Loucy (cell line): ENCODE data around the gene NIT2.

Experiments
- H2AFZ ChIP-seq: fragments of 200-600 bp; sonication (generic); 2 replicates; pipeline ENCODE4 v1.6.0; 2016; ENCODE audit warnings: antibody characterized with exemption, mild to moderate bottlenecking, low read length, moderate library complexity
- H3F3A ChIP-seq: fragments of 200-600 bp; 2 replicates; pipeline ENCODE4 v1.6.0; 2016; ENCODE audit warnings: antibody characterized with exemption, low read depth, mild to moderate bottlenecking
- H3K27me3 ChIP-seq: fragments of 200-600 bp; sonication (generic); 2 replicates; pipeline ENCODE4 v1.6.1; 2014; ENCODE audit warnings: low read length, mild to moderate bottlenecking; ENCODE audit not compliant: insufficient read depth, poor library complexity, severe bottlenecking
- H3K36me3 ChIP-seq: fragments of 200-600 bp; sonication (generic); 2 replicates; pipeline ENCODE4 v1.6.1; 2016; ENCODE audit warnings: low read length; ENCODE audit not compliant: insufficient read depth
- H3K4me1 ChIP-seq: fragments of 200-600 bp; sonication (generic); 2 replicates; pipeline ENCODE4 v1.5.1; 2014; ENCODE audit warnings: low read length, mild to moderate bottlenecking; ENCODE audit not compliant: insufficient read depth, poor library complexity, severe bottlenecking
- H3K4me2 ChIP-seq: fragments of 200-600 bp; sonication (generic); 2 replicates; pipeline ENCODE4 v1.6.0; 2014; ENCODE audit warnings: antibody characterized with exemption, low read length, low read depth, mild to moderate bottlenecking; ENCODE audit not compliant: poor library complexity, severe bottlenecking
- H3K4me3 ChIP-seq: fragments of 200-600 bp; sonication (generic); 2 replicates; pipeline ENCODE4 v1.5.1; 2014; ENCODE audit warnings: low read length, mild to moderate bottlenecking, mixed read lengths; ENCODE audit not compliant: poor library complexity, severe bottlenecking
- H3K79me2 ChIP-seq: fragments of 200-600 bp; sonication (generic); 2 replicates; pipeline ENCODE4 v1.6.1; 2014; ENCODE audit warnings: low read length; ENCODE audit not compliant: insufficient read depth
- H3K9ac ChIP-seq: fragments of 200-600 bp; sonication (generic); 2 replicates; pipeline ENCODE4 v1.6.0; 2014; ENCODE audit warnings: mild to moderate bottlenecking, low read depth, low read length, moderate library complexity; ENCODE audit not compliant: poor library complexity, severe bottlenecking
- H3K9me2 ChIP-seq: fragments of 200-600 bp; sonication (generic); replicated peaks from 2 replicates; pipeline ENCODE4 v1.6.1; 2016; ENCODE audit warnings: low read depth, low read length, mixed read lengths
- H3K9me3 ChIP-seq: fragments of 200-600 bp; sonication (generic); 2 replicates; pipeline ENCODE4 v1.6.1; 2014; ENCODE audit warnings: mild to moderate bottlenecking, antibody characterized with exemption, low read length, low read depth; ENCODE audit not compliant: insufficient read depth
- H4K20me1 ChIP-seq: fragments of 200-600 bp; sonication (generic); 2 replicates; pipeline ENCODE4 v1.6.0; 2014; ENCODE audit warnings: antibody characterized with exemption, low read length, mild to moderate bottlenecking; ENCODE audit not compliant: insufficient read depth, poor library complexity, severe bottlenecking
- CTCF ChIP-seq: fragments of 200-600 bp; sonication (generic); conservative IDR thresholded peaks from 2 replicates; pipeline ENCODE4 v1.5.1; 2014; ENCODE audit warnings: mild to moderate bottlenecking, antibody characterized with exemption, low read length
- EZH2phosphoT487 ChIP-seq: fragments of 200-600 bp; IDR thresholded peaks from 2 replicates; pipeline ENCODE4 v1.6.1; 2018; ENCODE audit warnings: antibody characterized with exemption, mild to moderate bottlenecking, moderate library complexity, borderline replicate concordance

NIT2 gene

GRCh38 chr3:100407164-100407563, 72.6 kb downstream of the NIT2 start:
- peaks cover 4% of the 10 kb centered on the region for H4K20me1 ChIP-seq
- no peaks in the 10 kb centered on the region for H3K9me2 ChIP-seq
- H2AFZ ChIP-seq: no peak overlapping the region
- peak overlapping the region; percentile 22 for H3K4me2 ChIP-seq
- no peaks in the 10 kb centered on the region for H3K27me3 ChIP-seq
- H3K9ac ChIP-seq: no peak overlapping the region
- no peak for TF ChIP-seq EZH2phosphoT487
- no peak for TF ChIP-seq CTCF
- H3K79me2 ChIP-seq: peaks cover 66% of the 10 kb centered on the region
- H3K4me1 ChIP-seq: peaks cover 18% of the 10 kb centered on the region
- no peaks in the 10 kb centered on the region for H3F3A ChIP-seq
- no peaks in the 10 kb centered on the region for H3K36me3 ChIP-seq
- peaks cover 25% of the 10 kb centered on the region; the same call in 1 of the 2 replicates for H3K9me3 ChIP-seq
- H3K4me3 ChIP-seq: peak overlapping the region; percentile 24

DNA sequence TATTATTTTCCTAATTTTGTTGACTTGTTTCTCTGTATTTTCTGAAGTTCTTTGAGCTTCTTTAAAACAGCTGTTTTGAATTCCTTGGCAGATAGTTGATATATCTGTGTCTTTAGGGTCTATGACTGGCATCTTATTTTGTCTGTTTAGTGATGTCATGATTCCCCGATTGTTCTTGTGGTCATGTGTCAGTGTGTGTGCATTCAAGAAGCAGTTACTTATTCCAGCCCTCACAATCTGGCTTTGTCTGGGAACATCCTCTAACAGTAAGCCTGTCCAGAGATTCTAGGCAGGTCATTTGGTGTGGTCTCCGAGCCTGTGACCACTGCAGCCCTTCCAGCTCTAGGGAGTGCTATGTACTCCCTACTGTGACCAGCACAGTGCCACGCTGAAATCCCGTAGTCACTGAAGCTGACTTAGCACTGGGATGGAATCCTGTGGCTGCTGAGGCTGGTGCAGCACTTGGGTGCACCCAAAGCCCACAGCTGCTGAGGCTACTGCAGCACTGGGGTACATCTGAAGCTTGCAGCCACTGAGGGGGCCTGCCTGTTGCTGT, 73.5 kb downstream of the NIT2 start:
- peaks cover 25% of the 10 kb centered on the region; the same call in 1 of the 2 replicates for H3K9me3 ChIP-seq
- H3K9me2 ChIP-seq: no peaks in the 10 kb centered on the region
- H3K4me2 ChIP-seq: peak overlapping the region; percentile 22
- peak overlapping the region; percentile 24 for H3K4me3 ChIP-seq
- no peaks in the 10 kb centered on the region for H3F3A ChIP-seq
- peaks cover 57% of the 10 kb centered on the region for H3K79me2 ChIP-seq
- H3K9ac ChIP-seq: no peak overlapping the region
- H3K4me1 ChIP-seq: peaks cover 12% of the 10 kb centered on the region
- no peak overlapping the region for H2AFZ ChIP-seq
- H4K20me1 ChIP-seq: peaks cover 4% of the 10 kb centered on the region
- no peaks in the 10 kb centered on the region for H3K27me3 ChIP-seq
- no peaks in the 10 kb centered on the region for H3K36me3 ChIP-seq
- no peak for TF ChIP-seq EZH2phosphoT487
- no peak for TF ChIP-seq CTCF
